NT2/D1 (cell line): ENCODE data around the gene NIPAL4.

Experiments used
- YY1 ChIP-seq: IDR thresholded peaks from 2 replicates; pipeline ENCODE4 v1.6.1; 2011; ENCODE audit not compliant: insufficient read length, insufficient read depth
- ZNF274 ChIP-seq: IDR thresholded peaks from 2 replicates; pipeline ENCODE4 v1.6.1; 2011; ENCODE audit warnings: mild to moderate bottlenecking, low read depth, low read length

- no peak for TF ChIP-seq YY1
- TF ChIP-seq ZNF274 = no peak
These were observed at the start of gene NIPAL4 for GRCh38 chr5:157459715-157460599.
